HG02943 (cell line): ENCODE results near the gene COMMD6.

Experiments
- ATAC-seq: cut with Tn5 transposase; IDR thresholded peaks from one replicate; pipeline ENCODE4 v1.9.1; 2021; ENCODE audit warnings: mild to moderate bottlenecking, low read depth, moderate library complexity; ENCODE audit not compliant: unreplicated experiment

COMMD6 gene

DNA sequence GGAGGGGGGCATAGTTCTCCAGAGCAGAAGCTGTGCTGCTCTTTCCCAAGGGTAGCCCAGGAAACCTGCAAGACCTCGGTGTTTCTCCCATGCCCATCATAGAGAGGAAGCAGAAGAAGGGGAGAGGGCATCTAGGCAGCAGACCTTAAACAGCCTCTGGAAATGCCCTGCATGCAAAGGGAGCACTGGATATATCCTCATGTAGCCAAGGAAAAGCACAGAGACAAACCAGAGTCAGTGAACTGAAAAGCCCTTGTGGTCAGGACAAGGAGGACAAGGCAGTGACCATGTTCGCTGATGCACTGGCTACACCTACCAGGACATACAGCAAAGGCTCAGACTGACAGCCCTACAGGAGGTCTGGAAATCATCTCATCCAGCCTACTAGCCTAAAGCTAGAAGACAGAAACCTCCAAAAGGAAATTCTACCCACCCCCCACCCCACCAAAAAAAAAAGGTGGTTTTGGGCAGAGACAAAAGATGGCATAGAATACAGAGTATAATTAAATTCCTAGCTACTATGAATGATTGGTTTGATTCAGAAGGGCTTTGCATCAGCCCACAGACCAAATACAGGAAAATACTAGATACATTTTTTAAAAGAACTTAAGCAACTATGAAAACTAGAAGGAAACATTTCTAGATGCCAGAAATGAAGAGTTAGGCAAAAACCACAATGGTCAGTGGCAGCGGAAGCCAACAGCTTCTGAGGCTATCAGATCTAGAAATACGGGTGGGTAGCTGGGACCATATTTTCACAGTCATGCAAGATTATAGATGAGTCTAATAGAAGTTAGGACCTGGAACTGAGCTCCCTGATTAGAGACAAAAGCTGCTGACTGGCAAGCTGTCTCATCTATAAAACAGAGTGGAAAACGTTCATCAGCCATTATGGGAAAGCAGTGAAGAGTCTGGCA is 51.2 kb downstream of the COMMD6 start:
- ATAC-seq, result no peak

DNA sequence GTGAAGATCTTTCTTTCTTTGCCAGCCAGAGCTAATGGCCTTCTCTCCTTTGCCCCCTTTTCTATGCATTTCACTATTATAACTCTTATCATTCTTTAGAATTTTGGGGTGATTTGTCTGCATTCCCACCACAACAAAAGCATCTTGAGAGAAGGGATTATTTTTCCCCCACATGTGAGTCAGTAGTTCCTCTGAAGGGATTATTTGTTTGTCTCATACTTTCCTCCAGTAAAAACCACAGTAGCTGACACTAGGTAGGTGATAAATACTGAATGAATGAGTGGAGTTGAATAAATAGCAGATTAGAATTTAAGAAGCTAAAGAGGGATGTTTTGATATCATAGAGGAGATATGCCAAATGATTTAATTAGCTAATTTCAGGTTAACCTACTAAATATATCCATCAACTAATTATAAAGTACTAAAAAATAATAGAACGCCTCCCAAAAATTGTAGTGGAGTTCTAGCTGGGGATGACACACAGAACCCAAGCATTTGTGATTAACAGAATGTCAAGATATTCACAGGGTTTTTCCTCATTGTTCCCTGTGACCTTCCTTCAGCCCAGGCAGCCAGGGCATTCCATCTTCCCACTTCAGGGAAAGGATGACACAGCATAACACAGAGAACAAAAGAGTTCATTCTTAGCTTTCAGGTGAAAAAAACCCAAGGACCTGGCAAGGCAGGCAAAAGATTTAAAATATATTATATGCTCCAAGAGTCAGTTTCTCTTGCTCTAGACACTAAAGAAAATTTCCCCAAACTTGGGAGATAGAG is 52.2 kb downstream of the COMMD6 start:
- no peak for ATAC-seq

GRCh38 chr13:75482820-75483079 is 54.9 kb downstream of the COMMD6 start:
- ATAC-seq, result no peak

GRCh38 chr13:75482070-75482819 is 55.4 kb downstream of the COMMD6 start, which contains the start of gene TBC1D4:
TSS of gene TBC1D4 (minus strand) at chr13:75482169. CDS start at chr13:75481767, 402 bp downstream.
- peak; percentile 80 for ATAC-seq

DNA sequence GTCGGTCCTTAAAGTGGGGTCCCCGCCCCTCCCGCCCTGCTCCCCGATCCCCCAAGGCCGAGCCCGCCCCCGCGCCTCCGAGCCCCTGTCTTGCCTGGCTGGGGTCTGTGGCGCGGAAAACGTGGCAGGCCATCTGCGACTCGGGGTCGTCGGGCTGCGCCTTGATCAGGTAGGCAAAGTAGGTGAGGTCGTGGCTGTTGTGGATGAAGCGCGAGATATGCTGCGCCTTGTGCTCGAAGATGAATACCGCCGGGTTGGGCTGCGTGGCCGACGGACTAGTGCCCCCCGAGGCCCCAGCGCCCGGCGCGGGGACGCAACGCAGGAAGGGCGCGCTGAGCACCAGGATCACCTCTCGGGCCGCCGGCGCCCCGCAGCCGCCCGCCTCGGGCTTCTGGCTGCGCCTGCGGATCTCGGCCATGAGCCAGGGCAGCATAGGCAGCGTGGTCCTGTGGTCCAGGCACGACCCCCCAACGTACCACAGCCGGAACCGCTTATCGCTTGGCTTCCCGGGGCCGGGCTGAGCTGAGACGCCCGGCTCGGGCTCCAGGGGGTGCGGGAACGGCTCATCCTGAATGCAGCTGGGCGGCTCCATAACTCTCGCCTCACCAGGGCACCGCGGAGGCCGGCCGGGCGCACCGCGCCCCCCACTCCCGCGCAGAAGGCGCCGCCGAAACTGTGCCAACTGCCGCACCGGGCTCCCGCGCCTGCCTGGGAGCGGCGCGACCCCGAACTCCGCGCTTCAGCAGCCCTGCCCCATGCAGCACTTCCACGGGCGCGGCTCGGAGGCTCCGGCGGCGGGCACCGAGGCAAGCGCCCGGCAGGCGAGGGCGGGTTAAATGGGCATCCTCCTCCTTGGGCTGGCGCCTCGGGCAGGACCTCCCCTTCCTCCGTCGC is 56.2 kb downstream of the COMMD6 start:
- ATAC-seq, result peak; percentile 34

- ATAC-seq, result no peak
These were observed 56.9 kb downstream of the COMMD6 start for GRCh38 chr13:75480671-75481175.

DNA sequence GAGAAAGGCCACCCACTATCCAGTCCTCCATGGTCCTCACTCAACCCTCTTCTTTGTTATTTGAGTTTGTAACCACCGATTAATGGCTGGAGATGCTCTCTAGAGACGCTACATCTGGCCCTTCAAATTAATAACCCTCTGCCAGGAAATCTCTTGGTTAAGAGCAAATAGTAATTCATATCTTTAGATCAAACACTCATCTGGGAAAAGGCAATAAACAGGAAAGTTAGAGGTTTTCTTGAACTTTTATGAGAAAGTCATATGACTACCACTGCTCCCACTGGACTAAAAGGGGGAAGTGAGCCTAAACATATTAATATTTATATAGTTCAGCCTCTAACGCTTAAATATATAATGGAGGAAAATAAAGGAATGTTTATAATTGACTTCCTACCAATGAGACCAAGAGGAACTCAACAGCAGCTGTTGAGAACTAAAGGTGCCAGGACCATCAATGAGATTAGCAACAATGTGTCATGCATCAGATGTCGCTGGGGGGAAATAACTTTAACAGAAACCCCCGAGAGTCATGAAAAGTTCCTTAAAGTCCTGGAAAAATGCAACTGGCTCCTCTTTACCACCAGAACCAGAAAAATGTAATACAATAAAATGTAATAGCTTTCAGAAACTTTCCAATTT is 58.4 kb downstream of the COMMD6 start:
- ATAC-seq, result no peak

GRCh38 chr13:75478659-75479058 is 59.0 kb downstream of the COMMD6 start:
- ATAC-seq, result no peak
